ENCODE results near the gene NPY5R.

Gene NPY5R

GRCh38 chr4:163343604-163344146 lies at the start of gene NPY5R:
TSS of gene NPY5R (plus strand) at chr4:163343892. CDS start at chr4:163350274, 6,382 bp downstream.
- no peak for FAIRE-seq

GRCh38 chr4:163295138-163295537 lies 48.6 kb upstream of the NPY5R start:
- FAIRE-seq, result no peak

- no peak for FAIRE-seq
These were observed 43.2 kb upstream of the NPY5R start for GRCh38 chr4:163300445-163300844.

- no peak for FAIRE-seq
These were observed 40.6 kb upstream of the NPY5R start for GRCh38 chr4:163303069-163303468.

- FAIRE-seq, result no peak
These were observed 34.2 kb upstream of the NPY5R start for GRCh38 chr4:163309466-163309865.

- no peak for FAIRE-seq
These were observed 26.6 kb upstream of the NPY5R start for GRCh38 chr4:163317110-163317509.

- no peak for FAIRE-seq
These were observed 12.6 kb upstream of the NPY5R start for GRCh38 chr4:163330916-163331628.

- no peak for FAIRE-seq
These were observed 11.9 kb upstream of the NPY5R start for GRCh38 chr4:163331629-163332376.

- FAIRE-seq, result no peak
These were observed 10.9 kb upstream of the NPY5R start, which contains the start of gene NPY1R for GRCh38 chr4:163332526-163333406. TSS of gene NPY1R (minus strand) at chr4:163332596. CDS start at chr4:163326554, 6,042 bp downstream.

GRCh38 chr4:163335384-163335783 lies 8.3 kb upstream of the NPY5R start:
- no peak for FAIRE-seq

- FAIRE-seq, result no peak
These were observed 744 bp downstream of the NPY5R start for GRCh38 chr4:163344147-163345125.

- FAIRE-seq, result no peak
These were observed 7.0 kb downstream of the NPY5R start for GRCh38 chr4:163350672-163351071.

GRCh38 chr4:163353054-163353453 lies 9.4 kb downstream of the NPY5R start:
- no peak for FAIRE-seq

- FAIRE-seq, result no peak
These were observed 12.4 kb downstream of the NPY5R start for GRCh38 chr4:163356104-163356503.

- no peak for FAIRE-seq
These were observed 24.0 kb downstream of the NPY5R start for GRCh38 chr4:163367651-163368050.

GRCh38 chr4:163372029-163372428 lies 28.3 kb downstream of the NPY5R start:
- no peak for FAIRE-seq

GRCh38 chr4:163378661-163379060 lies 35.0 kb downstream of the NPY5R start:
- FAIRE-seq, result no peak

GRCh38 chr4:163380703-163381102 lies 37.0 kb downstream of the NPY5R start:
- no peak for FAIRE-seq

GRCh38 chr4:163382178-163382869 lies 38.6 kb downstream of the NPY5R start:
- FAIRE-seq, result no peak

GRCh38 chr4:163384434-163384833 lies 40.7 kb downstream of the NPY5R start:
- FAIRE-seq, result no peak

- no peak for FAIRE-seq
These were observed 41.2 kb downstream of the NPY5R start for GRCh38 chr4:163384926-163385325.
